Retinal pigment epithelial cell (primary cell): Measurements from ENCODE around the gene MROH2A.

Experiments
- DNase-seq: peaks from one replicate; pipeline ENCODE4 v3.0.0-alpha.2; 2010; ENCODE audit warnings: low read depth
- H3K4me3 ChIP-seq: 2 replicates; pipeline ENCODE4 v1.5.1; 2011; ENCODE audit warnings: mild to moderate bottlenecking, low read length, control low read depth, moderate library complexity
- TF ChIP-seq, protein P1 (sequence below): conservative IDR thresholded peaks from 2 replicates; pipeline ENCODE4 v1.5.1; 2011; ENCODE audit warnings: low read depth, low read length, control low read depth, inconsistent platforms

Gene MROH2A

DNA sequence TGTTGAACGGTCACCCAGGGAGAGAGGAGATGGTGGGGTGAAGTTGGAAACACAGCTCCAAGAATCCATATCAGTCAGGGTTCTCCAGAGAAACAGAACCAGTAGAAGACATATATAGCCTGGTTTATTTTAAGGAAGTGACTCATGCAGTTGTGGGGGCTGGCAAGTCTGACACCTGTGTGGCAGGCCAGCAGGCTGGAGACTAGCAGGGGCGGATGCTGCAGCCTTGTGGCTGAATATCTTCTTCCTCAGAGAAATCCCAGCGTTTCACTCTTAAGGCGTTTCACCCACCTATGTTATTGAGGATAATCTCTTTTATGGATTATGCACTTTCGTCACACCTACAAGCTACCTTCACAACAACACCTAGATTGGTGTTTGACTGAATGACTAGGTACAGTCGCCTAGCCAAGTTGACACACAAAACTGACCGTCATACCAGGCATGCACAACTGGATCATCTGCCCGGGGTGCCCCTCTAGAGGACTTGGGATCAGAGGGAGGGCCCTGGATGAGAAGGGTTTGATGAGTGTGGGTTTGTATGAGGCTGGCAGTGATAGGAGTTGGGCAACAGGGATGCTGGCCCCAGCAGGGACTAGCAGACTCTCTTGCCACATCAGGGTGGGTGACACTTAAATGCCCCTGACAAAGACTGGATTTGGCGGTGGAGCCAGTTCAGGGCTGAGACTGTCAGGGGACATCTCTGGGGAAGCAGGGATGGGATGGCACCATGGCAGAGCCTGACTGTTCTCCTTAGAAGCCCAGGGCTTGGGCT is 23.4 kb downstream of the MROH2A start:
- TF ChIP-seq, protein P1, sequence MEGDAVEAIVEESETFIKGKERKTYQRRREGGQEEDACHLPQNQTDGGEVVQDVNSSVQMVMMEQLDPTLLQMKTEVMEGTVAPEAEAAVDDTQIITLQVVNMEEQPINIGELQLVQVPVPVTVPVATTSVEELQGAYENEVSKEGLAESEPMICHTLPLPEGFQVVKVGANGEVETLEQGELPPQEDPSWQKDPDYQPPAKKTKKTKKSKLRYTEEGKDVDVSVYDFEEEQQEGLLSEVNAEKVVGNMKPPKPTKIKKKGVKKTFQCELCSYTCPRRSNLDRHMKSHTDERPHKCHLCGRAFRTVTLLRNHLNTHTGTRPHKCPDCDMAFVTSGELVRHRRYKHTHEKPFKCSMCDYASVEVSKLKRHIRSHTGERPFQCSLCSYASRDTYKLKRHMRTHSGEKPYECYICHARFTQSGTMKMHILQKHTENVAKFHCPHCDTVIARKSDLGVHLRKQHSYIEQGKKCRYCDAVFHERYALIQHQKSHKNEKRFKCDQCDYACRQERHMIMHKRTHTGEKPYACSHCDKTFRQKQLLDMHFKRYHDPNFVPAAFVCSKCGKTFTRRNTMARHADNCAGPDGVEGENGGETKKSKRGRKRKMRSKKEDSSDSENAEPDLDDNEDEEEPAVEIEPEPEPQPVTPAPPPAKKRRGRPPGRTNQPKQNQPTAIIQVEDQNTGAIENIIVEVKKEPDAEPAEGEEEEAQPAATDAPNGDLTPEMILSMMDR: no peak
- H3K4me3 ChIP-seq: no peak overlapping the region
- no peak for DNase-seq

- TF ChIP-seq, protein P1: no peak
- no peak overlapping the region for H3K4me3 ChIP-seq
- no peak for DNase-seq
These were observed 24.1 kb downstream of the MROH2A start for GRCh38 chr2:233802132-233802815.

- no peak for DNase-seq
These were observed 25.3 kb downstream of the MROH2A start for GRCh38 chr2:233803292-233803911.

GRCh38 chr2:233803994-233804393 is 25.9 kb downstream of the MROH2A start:
- TF ChIP-seq, protein P1: no peak
- no peak for DNase-seq

More at GRCh38 chr2:233803292-233803911, 25.3 kb downstream of the MROH2A start:
- TF ChIP-seq, protein P1: no peak
- H3K4me3 ChIP-seq: no peak overlapping the region

GRCh38 chr2:233807215-233807865 is 29.2 kb downstream of the MROH2A start:
- no peak overlapping the region for H3K4me3 ChIP-seq
- TF ChIP-seq, protein P1: no peak
- DNase-seq: no peak

More at GRCh38 chr2:233803994-233804393, 25.9 kb downstream of the MROH2A start:
- H3K4me3 ChIP-seq: no peak overlapping the region

GRCh38 chr2:233807966-233808935 is 30.1 kb downstream of the MROH2A start:
- no peak for DNase-seq
- no peak overlapping the region for H3K4me3 ChIP-seq
- TF ChIP-seq, protein P1: no peak
